ENCODE results near the gene DTNB.
A peak's percentile ranks its signal among the peaks of the same experiment; 100 is the strongest.

The DTNB gene

GRCh38 chr2:25378731-25379490 is 294.5 kb downstream of the DTNB start:
- no peak for DNase-seq

- no peak for DNase-seq
Measured at GRCh38 chr2:25377822-25378421, 295.5 kb downstream of the DTNB start.

GRCh38 chr2:25376750-25377621 is 296.4 kb downstream of the DTNB start:
- DNase-seq, result peak; percentile 40

- DNase-seq, result no peak
Measured at GRCh38 chr2:25375989-25376545, 297.3 kb downstream of the DTNB start.

- DNase-seq, result no peak
Measured at GRCh38 chr2:25375371-25375988, 297.9 kb downstream of the DTNB start.

- DNase-seq, result no peak
Measured at GRCh38 chr2:25374827-25375226, 298.6 kb downstream of the DTNB start.

- DNase-seq, result no peak
Measured at GRCh38 chr2:25374411-25374810, 299.0 kb downstream of the DTNB start.

GRCh38 chr2:25373269-25373981 is 300.0 kb downstream of the DTNB start:
- no peak for DNase-seq

GRCh38 chr2:25372405-25373268 is 300.7 kb downstream of the DTNB start:
- no peak for DNase-seq

- no peak for DNase-seq
Measured at GRCh38 chr2:25371253-25372241, 301.8 kb downstream of the DTNB start.

- no peak for DNase-seq
Measured at GRCh38 chr2:25369876-25370275, 303.5 kb downstream of the DTNB start.

GRCh38 chr2:25369439-25369838 is 303.9 kb downstream of the DTNB start:
- DNase-seq, result no peak

- no peak for DNase-seq
Measured at GRCh38 chr2:25368660-25369059, 304.7 kb downstream of the DTNB start.

GRCh38 chr2:25367296-25367695 is 306.1 kb downstream of the DTNB start:
- DNase-seq, result no peak

- no peak for DNase-seq
Measured at GRCh38 chr2:25366629-25367028, 306.7 kb downstream of the DTNB start.

- DNase-seq, result no peak
Measured at GRCh38 chr2:25365241-25365640, 308.1 kb downstream of the DTNB start.

- DNase-seq, result no peak
Measured at GRCh38 chr2:25363733-25364132, 309.6 kb downstream of the DTNB start.

- no peak for DNase-seq
Measured at GRCh38 chr2:25362434-25363145, 310.8 kb downstream of the DTNB start.

GRCh38 chr2:25362049-25362433 is 311.3 kb downstream of the DTNB start:
- peak; percentile 73 for DNase-seq

Data from NCI-H1436 treated with DMSO at 0.1 percent for 48 hours (cell line).